HepG2 (cell line): Measurements from ENCODE around the gene DHX30. TPM values are rescaled to one million over a fixed set of nuclear protein-coding genes. Genes with fewer than 3 reads are reported as not detected.

Experiments used
- CENPT ChIP-seq: sonication (generic); formaldehyde crosslinking; IDR thresholded peaks from 2 replicates; pipeline ENCODE4 v1.8.0; 2022; ENCODE audit warnings: low read depth, mild to moderate bottlenecking, moderate library complexity, missing genetic modification reagents
- ELF4 ChIP-seq: sonication (generic); formaldehyde crosslinking; IDR thresholded peaks from 2 replicates; pipeline ENCODE4 v1.5.0; 2020; ENCODE audit warnings: missing genetic modification reagents, mild to moderate bottlenecking, moderate library complexity, borderline replicate concordance
- HOXA3 ChIP-seq: sonication (generic); formaldehyde crosslinking; IDR thresholded peaks from 2 replicates; pipeline ENCODE4 v1.5.0; 2020; ENCODE audit warnings: missing genetic modification reagents
- PAF1 ChIP-seq: IDR thresholded peaks from 2 replicates; pipeline ENCODE4 v1.6.1; 2016; ENCODE audit warnings: missing genetic modification reagents, missing compliant biosample characterization
- RBAK ChIP-seq: sonication (generic); formaldehyde crosslinking; IDR thresholded peaks from 2 replicates; pipeline ENCODE4 v1.5.1; 2020; ENCODE audit warnings: mild to moderate bottlenecking, missing genetic modification reagents
- SIX4 ChIP-seq: sonication (generic); formaldehyde crosslinking; IDR thresholded peaks from 2 replicates; pipeline ENCODE4 v1.4.0; 2020; ENCODE audit warnings: missing genetic modification reagents
- SNAPC2 ChIP-seq: sonication (generic); formaldehyde crosslinking; IDR thresholded peaks from 2 replicates; pipeline ENCODE4 v1.8.1; 2022; ENCODE audit warnings: mild to moderate bottlenecking, missing genetic modification reagents
- SPEN ChIP-seq: sonication (generic); formaldehyde crosslinking; IDR thresholded peaks from 2 replicates; pipeline ENCODE4 v1.5.1; 2020; ENCODE audit warnings: low read depth, mild to moderate bottlenecking, missing genetic modification reagents
- SRSF9 ChIP-seq: fragments of 200-400 bp; formaldehyde crosslinking; IDR thresholded peaks from 2 replicates; pipeline ENCODE4 v1.6.1; 2018; ENCODE audit warnings: borderline replicate concordance, mild to moderate bottlenecking, low read depth, low read length; ENCODE audit not compliant: insufficient read depth, poor library complexity, severe bottlenecking
- TGIF2 ChIP-seq: IDR thresholded peaks from 2 replicates; pipeline ENCODE4 v1.6.1; 2016; ENCODE audit warnings: control low read depth, missing compliant biosample characterization
- TOPORS ChIP-seq: sonication (generic); formaldehyde crosslinking; IDR thresholded peaks from 2 replicates; pipeline ENCODE4 v1.8.0; 2023; ENCODE audit warnings: mild to moderate bottlenecking, missing genetic modification reagents
- ZBTB20 ChIP-seq: sonication (generic); formaldehyde crosslinking; IDR thresholded peaks from 2 replicates; pipeline ENCODE4 v1.8.1; 2023; ENCODE audit warnings: missing genetic modification reagents, low read depth, mild to moderate bottlenecking, borderline replicate concordance
- ZMYM2 ChIP-seq: sonication (generic); formaldehyde crosslinking; IDR thresholded peaks from 2 replicates; pipeline ENCODE4 v1.8.0; 2022; ENCODE audit warnings: mild to moderate bottlenecking, missing genetic modification reagents
- ZNF354B ChIP-seq: sonication (generic); formaldehyde crosslinking; IDR thresholded peaks from 2 replicates; pipeline ENCODE4 v1.8.0; 2022; ENCODE audit warnings: mild to moderate bottlenecking, missing genetic modification reagents
- ZNF557 ChIP-seq: sonication (generic); formaldehyde crosslinking; IDR thresholded peaks from 2 replicates; pipeline ENCODE4 v1.4.0; 2020; ENCODE audit warnings: missing genetic modification reagents
- ZNF709 ChIP-seq: sonication (generic); formaldehyde crosslinking; IDR thresholded peaks from 2 replicates; pipeline ENCODE4 v1.5.0; 2020; ENCODE audit warnings: mild to moderate bottlenecking, missing genetic modification reagents
- polyA plus RNA-seq, 8 experiments: library from polyadenylated mRNA; depleted of rRNA in 3 of 8; stranded (reverse) in 7 of 8; unstranded in 1 of 8; fragments of >200 nt; fragmentation: Illumina TruSeq in 4 of 8; extraction: Trizol in 4 of 8; gene quantifications; 2 replicates each; pipeline versions ENCODE4 v1.2.1 to v1.2.3, GENCODE V29; 2011 to 2016; ENCODE audit warnings: low read depth in 4 of 8, missing spikeins in 1 of 8, mixed read lengths in 1 of 8; ENCODE audit not compliant: insufficient read depth in 1 of 8
- total RNA-seq, 5 experiments: library from RNA; depleted of rRNA; stranded (reverse); fragments of >200 nt; fragmentation: Illumina TruSeq; extraction: Trizol; gene quantifications; 2 replicates each; pipeline ENCODE4 v1.2.3, GENCODE V29; 2016; ENCODE audit warnings: low read depth in 1 of 5
- TF ChIP-seq, protein P1 (sequence below): IDR thresholded peaks from 2 replicates; pipeline ENCODE4 v1.6.1; 2018; ENCODE audit warnings: missing genetic modification reagents
- TF ChIP-seq, protein P2 (sequence below): sonication (generic); formaldehyde crosslinking; IDR thresholded peaks from 2 replicates; pipeline ENCODE4 v1.4.0; 2020; ENCODE audit warnings: missing genetic modification reagents, borderline replicate concordance
- TF ChIP-seq, protein P3 (sequence below): sonication (generic); formaldehyde crosslinking; IDR thresholded peaks from 2 replicates; pipeline ENCODE4 v1.4.0; 2020; ENCODE audit warnings: mild to moderate bottlenecking, low read depth, missing genetic modification reagents
- TF ChIP-seq, protein P4 (sequence below): sonication (generic); formaldehyde crosslinking; IDR thresholded peaks from 2 replicates; pipeline ENCODE4 v1.8.0; 2022; ENCODE audit warnings: mild to moderate bottlenecking, missing genetic modification reagents, moderate library complexity
- TF ChIP-seq, protein P5 (sequence below): sonication (generic); formaldehyde crosslinking; IDR thresholded peaks from 2 replicates; pipeline ENCODE4 v1.5.1; 2020; ENCODE audit warnings: mild to moderate bottlenecking, missing genetic modification reagents

The DHX30 gene
- total and polyA plus RNA-seq, 2 of the 13 experiments (the other 11 are each of a cell fraction or from before 2014, with no cell fraction given): 30.6 to 59.4 TPM

DNA sequence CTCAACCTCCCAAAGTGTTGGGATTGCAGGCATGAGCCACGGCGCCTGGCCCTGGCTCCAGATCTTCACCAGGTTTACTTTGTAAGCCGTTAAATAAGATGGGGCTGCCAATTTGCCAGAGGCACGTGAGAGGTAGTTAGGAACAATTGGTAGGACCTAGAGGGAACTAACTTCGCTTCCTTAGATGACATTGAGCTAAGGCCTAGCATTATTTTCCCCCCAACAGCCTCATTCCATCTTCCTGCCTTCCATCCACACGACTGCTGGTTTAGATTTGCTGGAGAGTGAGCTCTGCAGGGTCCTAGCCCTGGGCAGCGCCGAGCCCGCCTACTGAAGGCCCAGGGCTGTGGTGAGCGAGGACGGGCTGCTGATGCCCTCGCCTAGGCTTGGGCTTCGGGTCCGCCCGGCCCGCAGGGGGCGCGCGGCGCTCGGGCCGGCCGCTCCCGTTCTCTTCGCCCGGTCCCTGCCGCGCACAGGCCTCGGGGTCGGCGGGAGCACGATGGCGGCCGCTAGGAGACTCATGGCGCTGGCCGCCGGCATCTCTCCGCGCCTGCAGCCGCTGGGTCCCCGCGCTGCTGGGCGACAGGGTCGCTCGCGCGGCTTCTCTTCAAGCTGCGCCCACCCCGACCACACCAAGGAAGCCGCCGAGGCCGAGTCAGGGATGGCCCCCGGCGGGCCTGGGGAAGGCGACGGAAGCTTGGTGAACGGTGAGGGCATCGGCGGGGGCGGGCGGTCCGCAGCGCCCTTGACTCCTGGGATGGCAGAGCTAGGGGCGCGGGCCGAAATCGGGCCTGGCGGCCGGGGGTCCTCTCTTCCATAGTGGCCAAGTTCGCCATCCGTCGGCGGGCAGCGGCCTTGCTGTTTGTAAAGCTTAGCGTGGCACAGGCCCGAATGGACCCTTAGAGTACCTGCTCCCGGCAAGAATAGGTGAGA is 21.9 kb downstream of the DHX30 start (continued):
- TF ChIP-seq SRSF9 (no peak), ZBTB20 (CRISPR knock-in tag) (0 out of 2 replicates have a peak, but pooled peaks have one; percentile 26), SPEN (CRISPR knock-in tag) (peak; percentile 97), HOXA3 (peak; percentile 95), SIX4 (CRISPR knock-in tag) (no peak), RBAK (no peak), TOPORS (CRISPR knock-in tag) (peak; percentile 84; the same call in 1 of the 2 replicates), SNAPC2 (CRISPR knock-in tag) (0 out of 2 replicates have a peak, but pooled peaks have one; percentile 59), ZMYM2 (no peak), ZNF354B (CRISPR knock-in tag) (0 out of 2 replicates have a peak, but pooled peaks have one; percentile 32), ZNF709 (CRISPR knock-in tag) (peak; percentile 87), ZNF557 (no peak), PAF1 (CRISPR knock-in tag) (no peak), ELF4 (no peak), TGIF2 (CRISPR knock-in tag) (peak; percentile 67; the same call in 1 of the 2 replicates), CENPT (CRISPR knock-in tag) (no peak)
- TF ChIP-seq, protein P1, sequence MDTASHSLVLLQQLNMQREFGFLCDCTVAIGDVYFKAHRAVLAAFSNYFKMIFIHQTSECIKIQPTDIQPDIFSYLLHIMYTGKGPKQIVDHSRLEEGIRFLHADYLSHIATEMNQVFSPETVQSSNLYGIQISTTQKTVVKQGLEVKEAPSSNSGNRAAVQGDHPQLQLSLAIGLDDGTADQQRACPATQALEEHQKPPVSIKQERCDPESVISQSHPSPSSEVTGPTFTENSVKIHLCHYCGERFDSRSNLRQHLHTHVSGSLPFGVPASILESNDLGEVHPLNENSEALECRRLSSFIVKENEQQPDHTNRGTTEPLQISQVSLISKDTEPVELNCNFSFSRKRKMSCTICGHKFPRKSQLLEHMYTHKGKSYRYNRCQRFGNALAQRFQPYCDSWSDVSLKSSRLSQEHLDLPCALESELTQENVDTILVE (CRISPR knock-in tag): peak; percentile 29; the same call in 1 of the 2 replicates
- TF ChIP-seq, protein P2, sequence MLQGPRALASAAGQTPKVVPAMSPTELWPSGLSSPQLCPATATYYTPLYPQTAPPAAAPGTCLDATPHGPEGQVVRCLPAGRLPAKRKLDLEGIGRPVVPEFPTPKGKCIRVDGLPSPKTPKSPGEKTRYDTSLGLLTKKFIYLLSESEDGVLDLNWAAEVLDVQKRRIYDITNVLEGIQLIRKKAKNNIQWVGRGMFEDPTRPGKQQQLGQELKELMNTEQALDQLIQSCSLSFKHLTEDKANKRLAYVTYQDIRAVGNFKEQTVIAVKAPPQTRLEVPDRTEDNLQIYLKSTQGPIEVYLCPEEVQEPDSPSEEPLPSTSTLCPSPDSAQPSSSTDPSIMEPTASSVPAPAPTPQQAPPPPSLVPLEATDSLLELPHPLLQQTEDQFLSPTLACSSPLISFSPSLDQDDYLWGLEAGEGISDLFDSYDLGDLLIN (CRISPR knock-in tag): peak; percentile 79; the same call in 1 of the 2 replicates
- TF ChIP-seq, protein P3, sequence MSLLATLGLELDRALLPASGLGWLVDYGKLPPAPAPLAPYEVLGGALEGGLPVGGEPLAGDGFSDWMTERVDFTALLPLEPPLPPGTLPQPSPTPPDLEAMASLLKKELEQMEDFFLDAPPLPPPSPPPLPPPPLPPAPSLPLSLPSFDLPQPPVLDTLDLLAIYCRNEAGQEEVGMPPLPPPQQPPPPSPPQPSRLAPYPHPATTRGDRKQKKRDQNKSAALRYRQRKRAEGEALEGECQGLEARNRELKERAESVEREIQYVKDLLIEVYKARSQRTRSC (CRISPR knock-in tag): 0 out of 2 replicates have a peak, but pooled peaks have one; percentile 70
- TF ChIP-seq, protein P4, sequence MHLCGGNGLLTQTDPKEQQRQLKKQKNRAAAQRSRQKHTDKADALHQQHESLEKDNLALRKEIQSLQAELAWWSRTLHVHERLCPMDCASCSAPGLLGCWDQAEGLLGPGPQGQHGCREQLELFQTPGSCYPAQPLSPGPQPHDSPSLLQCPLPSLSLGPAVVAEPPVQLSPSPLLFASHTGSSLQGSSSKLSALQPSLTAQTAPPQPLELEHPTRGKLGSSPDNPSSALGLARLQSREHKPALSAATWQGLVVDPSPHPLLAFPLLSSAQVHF (CRISPR knock-in tag): no peak
- TF ChIP-seq, protein P5, sequence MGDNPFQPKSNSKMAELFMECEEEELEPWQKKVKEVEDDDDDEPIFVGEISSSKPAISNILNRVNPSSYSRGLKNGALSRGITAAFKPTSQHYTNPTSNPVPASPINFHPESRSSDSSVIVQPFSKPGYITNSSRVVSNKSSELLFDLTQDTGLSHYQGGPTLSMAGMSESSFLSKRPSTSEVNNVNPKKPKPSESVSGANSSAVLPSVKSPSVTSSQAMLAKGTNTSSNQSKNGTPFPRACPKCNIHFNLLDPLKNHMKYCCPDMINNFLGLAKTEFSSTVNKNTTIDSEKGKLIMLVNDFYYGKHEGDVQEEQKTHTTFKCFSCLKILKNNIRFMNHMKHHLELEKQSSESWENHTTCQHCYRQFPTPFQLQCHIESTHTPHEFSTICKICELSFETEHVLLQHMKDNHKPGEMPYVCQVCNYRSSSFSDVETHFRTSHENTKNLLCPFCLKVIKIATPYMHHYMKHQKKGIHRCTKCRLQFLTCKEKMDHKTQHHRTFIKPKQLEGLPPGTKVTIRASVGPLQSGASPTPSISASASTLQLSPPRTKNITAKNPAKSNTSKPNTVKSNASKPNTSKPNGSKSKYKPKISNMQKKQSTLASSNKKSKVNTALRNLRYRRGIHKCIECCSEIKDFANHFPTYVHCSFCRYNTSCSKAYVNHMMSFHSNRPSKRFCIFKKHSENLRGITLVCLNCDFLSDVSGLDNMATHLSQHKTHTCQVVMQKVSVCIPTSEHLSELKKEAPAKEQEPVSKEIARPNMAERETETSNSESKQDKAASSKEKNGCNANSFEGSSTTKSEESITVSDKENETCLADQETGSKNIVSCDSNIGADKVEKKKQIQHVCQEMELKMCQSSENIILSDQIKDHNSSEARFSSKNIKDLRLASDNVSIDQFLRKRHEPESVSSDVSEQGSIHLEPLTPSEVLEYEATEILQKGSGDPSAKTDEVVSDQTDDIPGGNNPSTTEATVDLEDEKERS (CRISPR knock-in tag): peak; percentile 42; the same call in 1 of the 2 replicates
